ENCODE results near the gene MAP4K4.

- TF ChIP-seq EZH2 (IDR thresholded peaks at IDR 0.05; ENCODE audit: borderline replicate concordance) (no peak), CTCF (IDR thresholded peaks at IDR 0.05; ENCODE audit: poor library complexity) (no peak), EZH2phosphoT487 (IDR thresholded peaks at IDR 0.05; ENCODE audit: low read depth, severe bottlenecking, unreplicated experiment) (no peak)
Measured at GRCh38 chr2:101921953-101922325, 224.4 kb downstream of the MAP4K4 start.
